ENCODE data around the gene UIMC1. TPM values are rescaled to one million over a fixed set of nuclear protein-coding genes. Genes with fewer than 3 reads are reported as not detected.

Gene UIMC1
- total and polyA plus RNA-seq, 2 of the 13 experiments (the other 11 are each of a cell fraction or from before 2014, with no cell fraction given) = 18.9 to 32.7 TPM

- TF ChIP-seq ZBED4 (CRISPR knock-in tag; IDR thresholded peaks at IDR 0.05; ENCODE audit: borderline replicate concordance) = 0 out of 2 replicates have a peak, but pooled peaks have one; percentile 29
- peak; percentile 86 for TF ChIP-seq POLR2AphosphoS5 (IDR thresholded peaks at IDR 0.05; ENCODE audit: low read depth, low read length)
- TF ChIP-seq KDM2A (CRISPR knock-in tag; IDR thresholded peaks at IDR 0.05; ENCODE audit: borderline replicate concordance, low read depth) = peak; percentile 89
- TF ChIP-seq SPEN (CRISPR knock-in tag; IDR thresholded peaks at IDR 0.05; ENCODE audit: low read depth) = peak; percentile 84
- no peak for TF ChIP-seq NR2F6 (IDR thresholded peaks at IDR 0.05)
- no peak for TF ChIP-seq NR2F6 (CRISPR knock-in tag; IDR thresholded peaks at IDR 0.05)
- no peak for TF ChIP-seq ZFP1 (CRISPR knock-in tag; IDR thresholded peaks at IDR 0.05)
- peak; percentile 83; the same call in 1 of the 2 replicates for TF ChIP-seq TFDP2 (CRISPR knock-in tag; IDR thresholded peaks at IDR 0.05)
- TF ChIP-seq ZNF598 (CRISPR knock-in tag; IDR thresholded peaks at IDR 0.05; ENCODE audit: borderline replicate concordance) = no peak; the same call in 1 of the 2 replicates
- TF ChIP-seq, protein P1, sequence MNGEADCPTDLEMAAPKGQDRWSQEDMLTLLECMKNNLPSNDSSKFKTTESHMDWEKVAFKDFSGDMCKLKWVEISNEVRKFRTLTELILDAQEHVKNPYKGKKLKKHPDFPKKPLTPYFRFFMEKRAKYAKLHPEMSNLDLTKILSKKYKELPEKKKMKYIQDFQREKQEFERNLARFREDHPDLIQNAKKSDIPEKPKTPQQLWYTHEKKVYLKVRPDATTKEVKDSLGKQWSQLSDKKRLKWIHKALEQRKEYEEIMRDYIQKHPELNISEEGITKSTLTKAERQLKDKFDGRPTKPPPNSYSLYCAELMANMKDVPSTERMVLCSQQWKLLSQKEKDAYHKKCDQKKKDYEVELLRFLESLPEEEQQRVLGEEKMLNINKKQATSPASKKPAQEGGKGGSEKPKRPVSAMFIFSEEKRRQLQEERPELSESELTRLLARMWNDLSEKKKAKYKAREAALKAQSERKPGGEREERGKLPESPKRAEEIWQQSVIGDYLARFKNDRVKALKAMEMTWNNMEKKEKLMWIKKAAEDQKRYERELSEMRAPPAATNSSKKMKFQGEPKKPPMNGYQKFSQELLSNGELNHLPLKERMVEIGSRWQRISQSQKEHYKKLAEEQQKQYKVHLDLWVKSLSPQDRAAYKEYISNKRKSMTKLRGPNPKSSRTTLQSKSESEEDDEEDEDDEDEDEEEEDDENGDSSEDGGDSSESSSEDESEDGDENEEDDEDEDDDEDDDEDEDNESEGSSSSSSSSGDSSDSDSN (CRISPR knock-in tag; IDR thresholded peaks at IDR 0.05) = peak; percentile 92
- TF ChIP-seq MEIS2 (CRISPR knock-in tag; IDR thresholded peaks at IDR 0.05) = no peak; the same call in 1 of the 2 replicates
- TF ChIP-seq KLF12 (CRISPR knock-in tag; IDR thresholded peaks at IDR 0.05; ENCODE audit: borderline replicate concordance) = no peak
- TF ChIP-seq RFX3 (CRISPR knock-in tag; IDR thresholded peaks at IDR 0.05) = no peak
- no peak for TF ChIP-seq RNF2 (conservative IDR thresholded peaks at IDR 0.05; ENCODE audit: low read depth)
- no peak for TF ChIP-seq KDM4B (CRISPR knock-in tag; IDR thresholded peaks at IDR 0.05)
- TF ChIP-seq HMG20B (CRISPR knock-in tag; conservative IDR thresholded peaks at IDR 0.05) = no peak
- no peak for TF ChIP-seq ZNF589 (CRISPR knock-in tag; conservative IDR thresholded peaks at IDR 0.05)
- no peak for TF ChIP-seq ZNF674 (CRISPR knock-in tag; IDR thresholded peaks at IDR 0.05; ENCODE audit: low read depth)
- no peak for TF ChIP-seq ZFP37 (CRISPR knock-in tag; IDR thresholded peaks at IDR 0.05; ENCODE audit: borderline replicate concordance)
- TF ChIP-seq ADNP (CRISPR knock-in tag; IDR thresholded peaks at IDR 0.05) = no peak
- no peak for TF ChIP-seq HNF4A (CRISPR knock-in tag; IDR thresholded peaks at IDR 0.05)
Observed at GRCh38 chr5:177022386-177023302, 16.1 kb upstream of the UIMC1 start, which contains the start of gene ZNF346 (continued).
